ENCODE results near the gene DGKI. TPM values are rescaled to one million over a fixed set of nuclear protein-coding genes. Genes with fewer than 3 reads are reported as not detected.

The DGKI gene
- total RNA-seq, 1 experiment from 2014 or later: 0.55 TPM

- no peak overlapping the region for H3K4ac ChIP-seq (ENCODE audit: low read depth, low read length)
- Mint-ChIP-seq H3K27me3 (ENCODE audit: low read depth) (no peaks in the 10 kb centered on the region), H3K4me3 (no peak overlapping the region), H3K36me3 (ENCODE audit: insufficient read depth in 1 of 3, low read depth in 3 of 3) (no peaks in the 10 kb centered on the region), H3K9me3 (no peaks in the 10 kb centered on the region), H3K4me1 (peaks cover 4 to 7% of the 10 kb centered on the region in 2 experiments; a peak in 3 of 4 replicates), H3K27ac (no peak overlapping the region)
- no peak overlapping the region for H3T11ph ChIP-seq (ENCODE audit: low read length)
- no peaks in the 10 kb centered on the region for H3K79me2 ChIP-seq (ENCODE audit: insufficient read depth, low read length)
- no peak overlapping the region for H3K14ac ChIP-seq (ENCODE audit: insufficient read depth, low read length)
- no peaks in the 10 kb centered on the region for H3K9me3 ChIP-seq (ENCODE audit: control insufficient read depth, low read depth, low read length)
- DNase-seq: no peak
- no peaks in the 10 kb centered on the region for H3K23me2 ChIP-seq (ENCODE audit: insufficient read length, low read depth, low read length, poor library complexity, severe bottlenecking)
- no peaks in the 10 kb centered on the region for H4K20me1 ChIP-seq (ENCODE audit: control insufficient read depth, insufficient read depth, insufficient read length)
- no peak overlapping the region for H2BK5ac ChIP-seq (ENCODE audit: insufficient read length, low read length)
- H2BK15ac ChIP-seq (ENCODE audit: low read depth, low read length): no peak overlapping the region
- H4K5ac ChIP-seq (ENCODE audit: insufficient read length, low read depth, low read length): no peak overlapping the region
- no peak overlapping the region for H4K8ac ChIP-seq (replicated peaks; ENCODE audit: insufficient read length, low read depth, low read length)
- H2BK120ac ChIP-seq (ENCODE audit: low read depth, low read length, poor library complexity, severe bottlenecking): no peak overlapping the region
- H2AK5ac ChIP-seq (ENCODE audit: insufficient read length, low read length): no peak overlapping the region
- no peak overlapping the region for H2AFZ ChIP-seq (ENCODE audit: low read length)
- H4K91ac ChIP-seq (ENCODE audit: insufficient read length, low read depth, low read length): no peak overlapping the region
- H3K4me1 ChIP-seq (ENCODE audit: insufficient read depth, low read length): no peaks in the 10 kb centered on the region; the same call in 1 of the 2 replicates
- no peak overlapping the region for H3K56ac ChIP-seq (ENCODE audit: insufficient read length, low read depth, low read length)
- TF ChIP-seq CTCF (conservative IDR thresholded peaks at IDR 0.05): no peak
- no peak overlapping the region for H3K27ac ChIP-seq (ENCODE audit: insufficient read length, low read depth, low read length)
- H3K79me1 ChIP-seq (ENCODE audit: insufficient read depth, low read depth, low read length, poor library complexity, severe bottlenecking): no peaks in the 10 kb centered on the region
- H3K23ac ChIP-seq (ENCODE audit: insufficient read length, low read depth, low read length): no peak overlapping the region
- no peak overlapping the region for H3K4me2 ChIP-seq (ENCODE audit: insufficient read depth, insufficient read length, low read length)
- H2BK12ac ChIP-seq (ENCODE audit: insufficient read length, low read depth, low read length): no peak overlapping the region
- no peak overlapping the region for H2BK20ac ChIP-seq (ENCODE audit: low read depth, low read length, poor library complexity, severe bottlenecking)
- H3K9ac ChIP-seq (ENCODE audit: extremely low read depth, insufficient read length, low read length): no peak overlapping the region
- no peaks in the 10 kb centered on the region for H3K27me3 ChIP-seq (ENCODE audit: insufficient read depth, low read length)
- no CpG with 5 or more reads among the region's 2 CpGs for WGBS (ENCODE audit: extremely low coverage, insufficient read length, low lambda C conversion rate)
- no peak overlapping the region for H3K18ac ChIP-seq (ENCODE audit: insufficient read length, low read depth, low read length)
Measured at GRCh38 chr7:137527634-137528033, 319.1 kb downstream of the DGKI start.
